Hepatic stellate cell (primary cell): Measurements from ENCODE around the gene DEXI.

Experiments
- DNase-seq: peaks from one replicate; pipeline ENCODE4 v3.0.0; 2011; ENCODE audit warnings: low spot score

Gene DEXI

GRCh38 chr16:10892782-10893318 lies 49.4 kb downstream of the DEXI start:
- no peak for DNase-seq

GRCh38 chr16:10889855-10890254 lies 52.4 kb downstream of the DEXI start:
- DNase-seq: no peak

GRCh38 chr16:10888320-10888937 lies 53.8 kb downstream of the DEXI start:
- DNase-seq: no peak

- no peak for DNase-seq
Observed at GRCh38 chr16:10885246-10885645, 57.0 kb downstream of the DEXI start.

GRCh38 chr16:10883004-10883403 lies 59.3 kb downstream of the DEXI start:
- DNase-seq: no peak

- no peak for DNase-seq
Observed at GRCh38 chr16:10881479-10882030, 60.7 kb downstream of the DEXI start.

- DNase-seq: no peak
Observed at GRCh38 chr16:10880594-10881452, 61.4 kb downstream of the DEXI start.

GRCh38 chr16:10879681-10880589 lies 62.3 kb downstream of the DEXI start:
- DNase-seq: no peak
